ENCODE measurements around the gene CAMTA1. TPM values are rescaled to one million over a fixed set of nuclear protein-coding genes. Genes with fewer than 3 reads are reported as not detected.
A peak's percentile ranks its signal among the peaks of the same experiment; 100 is the strongest.

The CAMTA1 gene
- total and polyA plus RNA-seq, 4 donors = 18.0 to 93.5 (median 35.8) TPM

- Histone ChIP-seq H3K36me3 (ENCODE audit: control insufficient read depth in 4 of 4, insufficient read depth in 3 of 4, low read depth in 1 of 4, low read length in 3 of 4) (no peaks in the 10 kb centered on the region), H3K4me3 (ENCODE audit: low read depth in 1 of 3, low read length in 3 of 3) (no peak overlapping the region), H3K4me1 (ENCODE audit: control insufficient read depth in 4 of 4, insufficient read depth in 4 of 4, low read length in 3 of 4) (no peaks in the 10 kb centered on the region), H3K9me3 (ENCODE audit: control insufficient read depth in 4 of 4, low read length in 3 of 4) (no peaks in the 10 kb centered on the region), H3K9ac (ENCODE audit: low read depth in 1 of 2, low read length in 2 of 2) (no peak overlapping the region), H3K27ac (ENCODE audit: low read depth in 1 of 2, low read length in 2 of 2) (no peak overlapping the region), H3K27me3 (ENCODE audit: control insufficient read depth in 4 of 4, insufficient read depth in 4 of 4, low read length in 3 of 4) (no peaks in the 10 kb centered on the region)
- TF ChIP-seq ATF3 (IDR thresholded peaks at IDR 0.05) (no peak), REST (IDR thresholded peaks at IDR 0.05) (no peak)
- no peak for DNase-seq (ENCODE audit: low spot score)
- WGBS = 85% methylated on average over 2 of the region's 2 CpGs
Observed at GRCh38 chr1:7278045-7278444, 492.8 kb downstream of the CAMTA1 start.

DNA sequence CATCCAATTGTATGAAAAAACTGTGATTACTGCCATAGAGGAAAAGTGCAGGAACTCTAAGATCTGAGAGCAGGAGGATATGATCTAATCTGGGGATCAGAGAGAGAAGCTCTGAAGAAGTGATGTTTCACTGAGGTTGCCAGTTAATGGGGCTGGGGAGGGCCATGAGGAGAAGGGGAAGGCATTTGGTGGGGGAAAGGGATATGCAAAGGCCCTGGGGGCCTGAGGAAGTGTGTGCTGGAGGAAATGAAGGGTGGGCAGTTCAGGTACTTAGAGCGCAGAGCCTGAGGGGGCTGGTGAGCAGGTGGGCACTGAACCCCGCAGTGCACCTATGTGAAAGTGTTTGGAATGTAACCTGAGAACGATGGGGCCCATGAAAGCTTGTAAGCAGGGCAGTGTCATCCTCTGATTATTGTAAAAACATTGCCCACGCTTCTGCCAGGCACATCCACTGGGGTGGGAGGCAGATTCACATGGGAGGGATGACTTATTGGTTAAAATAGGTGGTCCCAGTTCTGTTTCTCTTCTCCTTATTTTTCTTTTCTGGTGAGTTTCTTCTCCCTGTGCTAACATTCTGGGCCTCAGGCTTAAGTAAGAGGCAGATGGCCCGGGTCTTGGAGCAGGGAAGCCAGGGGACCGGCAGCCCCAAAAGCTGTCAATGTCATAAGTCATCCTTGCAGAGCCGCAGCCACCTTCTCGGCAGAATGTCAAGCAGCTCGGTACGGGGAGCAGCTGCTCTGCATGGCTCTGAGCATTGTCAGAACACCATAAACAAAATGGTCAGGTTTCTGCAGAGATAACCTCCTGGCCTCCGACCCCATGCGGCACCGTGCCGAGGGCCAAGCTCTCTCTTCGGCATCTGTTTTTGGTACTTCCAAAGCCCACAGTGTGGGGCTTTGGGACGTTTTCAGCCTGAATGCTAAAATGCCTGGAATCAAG lies 493.8 kb downstream of the CAMTA1 start:
- no peak overlapping the region for H3K27ac ChIP-seq (ENCODE audit: low read depth in 1 of 2, low read length in 2 of 2)
- TF ChIP-seq, protein P1, sequence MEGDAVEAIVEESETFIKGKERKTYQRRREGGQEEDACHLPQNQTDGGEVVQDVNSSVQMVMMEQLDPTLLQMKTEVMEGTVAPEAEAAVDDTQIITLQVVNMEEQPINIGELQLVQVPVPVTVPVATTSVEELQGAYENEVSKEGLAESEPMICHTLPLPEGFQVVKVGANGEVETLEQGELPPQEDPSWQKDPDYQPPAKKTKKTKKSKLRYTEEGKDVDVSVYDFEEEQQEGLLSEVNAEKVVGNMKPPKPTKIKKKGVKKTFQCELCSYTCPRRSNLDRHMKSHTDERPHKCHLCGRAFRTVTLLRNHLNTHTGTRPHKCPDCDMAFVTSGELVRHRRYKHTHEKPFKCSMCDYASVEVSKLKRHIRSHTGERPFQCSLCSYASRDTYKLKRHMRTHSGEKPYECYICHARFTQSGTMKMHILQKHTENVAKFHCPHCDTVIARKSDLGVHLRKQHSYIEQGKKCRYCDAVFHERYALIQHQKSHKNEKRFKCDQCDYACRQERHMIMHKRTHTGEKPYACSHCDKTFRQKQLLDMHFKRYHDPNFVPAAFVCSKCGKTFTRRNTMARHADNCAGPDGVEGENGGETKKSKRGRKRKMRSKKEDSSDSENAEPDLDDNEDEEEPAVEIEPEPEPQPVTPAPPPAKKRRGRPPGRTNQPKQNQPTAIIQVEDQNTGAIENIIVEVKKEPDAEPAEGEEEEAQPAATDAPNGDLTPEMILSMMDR (IDR thresholded peaks at IDR 0.05; ENCODE audit: low read depth, low read length, missing input control) = no peak
- peak; percentile 18 for TF ChIP-seq NR2F2 (IDR thresholded peaks at IDR 0.05)
- H3K9me3 ChIP-seq (ENCODE audit: control insufficient read depth in 4 of 4, low read length in 3 of 4) = no peaks in the 10 kb centered on the region
- H3K4me3 ChIP-seq (ENCODE audit: low read depth in 1 of 3, low read length in 3 of 3) = no peak overlapping the region
- H3K9ac ChIP-seq (ENCODE audit: low read depth in 1 of 2, low read length in 2 of 2) = no peak overlapping the region
- no peaks in the 10 kb centered on the region for H3K4me1 ChIP-seq (ENCODE audit: control insufficient read depth in 4 of 4, insufficient read depth in 4 of 4, low read length in 3 of 4)
- DNase-seq (ENCODE audit: low spot score) = no peak
- WGBS = 49% methylated on average over 16 of the region's 16 CpGs
- H3K36me3 ChIP-seq (ENCODE audit: control insufficient read depth in 4 of 4, insufficient read depth in 3 of 4, low read depth in 1 of 4, low read length in 3 of 4) = no peaks in the 10 kb centered on the region
- no peaks in the 10 kb centered on the region for H3K27me3 ChIP-seq (ENCODE audit: control insufficient read depth in 4 of 4, insufficient read depth in 4 of 4, low read length in 3 of 4)

DNA sequence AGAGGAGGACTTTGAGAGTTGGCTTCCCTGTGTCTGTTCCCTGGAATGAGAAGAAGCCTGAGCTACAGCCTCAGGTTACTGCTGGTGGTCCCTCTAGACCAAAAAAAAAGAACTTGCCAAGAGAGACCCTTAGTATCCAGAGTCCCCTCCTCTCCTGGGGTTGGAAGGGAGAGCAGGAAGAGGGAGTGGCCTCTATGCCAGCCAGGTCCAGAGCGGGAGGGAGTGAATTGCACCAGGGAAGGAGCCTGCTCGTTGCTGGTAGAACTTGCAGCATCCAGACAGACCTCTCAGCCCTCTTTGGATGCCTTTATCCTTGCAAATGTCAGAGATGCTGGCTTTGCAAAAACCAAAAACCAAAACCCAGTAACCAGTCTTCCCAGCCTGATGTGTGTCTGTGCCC lies 494.5 kb downstream of the CAMTA1 start:
- no peak overlapping the region for H3K27ac ChIP-seq (ENCODE audit: low read depth in 1 of 2, low read length in 2 of 2)
- H3K36me3 ChIP-seq (ENCODE audit: control insufficient read depth in 4 of 4, insufficient read depth in 3 of 4, low read depth in 1 of 4, low read length in 3 of 4) = no peaks in the 10 kb centered on the region
- H3K4me1 ChIP-seq (ENCODE audit: control insufficient read depth in 4 of 4, insufficient read depth in 4 of 4, low read length in 3 of 4) = no peaks in the 10 kb centered on the region
- no peaks in the 10 kb centered on the region for H3K9me3 ChIP-seq (ENCODE audit: control insufficient read depth in 4 of 4, low read length in 3 of 4)
- DNase-seq (ENCODE audit: low spot score) = no peak
- no peak overlapping the region for H3K4me3 ChIP-seq (ENCODE audit: low read depth in 1 of 3, low read length in 3 of 3)
- no peaks in the 10 kb centered on the region for H3K27me3 ChIP-seq (ENCODE audit: control insufficient read depth in 4 of 4, insufficient read depth in 4 of 4, low read length in 3 of 4)
- 71% methylated on average over 2 of the region's 2 CpGs for WGBS
- H3K9ac ChIP-seq (ENCODE audit: low read depth in 1 of 2, low read length in 2 of 2) = no peak overlapping the region
- TF ChIP-seq YY1 (IDR thresholded peaks at IDR 0.05) (no peak), HNF4A (conservative IDR thresholded peaks at IDR 0.05) (no peak), HNF4G (IDR thresholded peaks at IDR 0.05) (no peak), NR2F2 (IDR thresholded peaks at IDR 0.05) (no peak), REST (IDR thresholded peaks at IDR 0.05) (no peak), EGR1 (IDR thresholded peaks at IDR 0.05; ENCODE audit: low read depth in 2 of 2) (no peak), JUND (IDR thresholded peaks at IDR 0.05) (no peak), TAF1 (conservative IDR thresholded peaks at IDR 0.05) (no peak), ATF3 (IDR thresholded peaks at IDR 0.05) (no peak), GABPA (IDR thresholded peaks at IDR 0.05 in 1 of 2, conservative IDR thresholded peaks at IDR 0.05 in 1 of 2) (no peak)
- TF ChIP-seq, protein P2, sequence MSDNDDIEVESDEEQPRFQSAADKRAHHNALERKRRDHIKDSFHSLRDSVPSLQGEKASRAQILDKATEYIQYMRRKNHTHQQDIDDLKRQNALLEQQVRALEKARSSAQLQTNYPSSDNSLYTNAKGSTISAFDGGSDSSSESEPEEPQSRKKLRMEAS (IDR thresholded peaks at IDR 0.05) = no peak
- TF ChIP-seq, protein P1 (IDR thresholded peaks at IDR 0.05; ENCODE audit: low read depth, low read length, missing input control) = no peak

Data from liver (tissue), 9 donors.